Measurements from ENCODE around the gene PCDHA8.
"Not testable (repeated sequence)": the region's sequence is repeated elsewhere in the genome, so short reads cannot be mapped to it uniquely, and the experiment has no call there.

The PCDHA8 gene, protein sequence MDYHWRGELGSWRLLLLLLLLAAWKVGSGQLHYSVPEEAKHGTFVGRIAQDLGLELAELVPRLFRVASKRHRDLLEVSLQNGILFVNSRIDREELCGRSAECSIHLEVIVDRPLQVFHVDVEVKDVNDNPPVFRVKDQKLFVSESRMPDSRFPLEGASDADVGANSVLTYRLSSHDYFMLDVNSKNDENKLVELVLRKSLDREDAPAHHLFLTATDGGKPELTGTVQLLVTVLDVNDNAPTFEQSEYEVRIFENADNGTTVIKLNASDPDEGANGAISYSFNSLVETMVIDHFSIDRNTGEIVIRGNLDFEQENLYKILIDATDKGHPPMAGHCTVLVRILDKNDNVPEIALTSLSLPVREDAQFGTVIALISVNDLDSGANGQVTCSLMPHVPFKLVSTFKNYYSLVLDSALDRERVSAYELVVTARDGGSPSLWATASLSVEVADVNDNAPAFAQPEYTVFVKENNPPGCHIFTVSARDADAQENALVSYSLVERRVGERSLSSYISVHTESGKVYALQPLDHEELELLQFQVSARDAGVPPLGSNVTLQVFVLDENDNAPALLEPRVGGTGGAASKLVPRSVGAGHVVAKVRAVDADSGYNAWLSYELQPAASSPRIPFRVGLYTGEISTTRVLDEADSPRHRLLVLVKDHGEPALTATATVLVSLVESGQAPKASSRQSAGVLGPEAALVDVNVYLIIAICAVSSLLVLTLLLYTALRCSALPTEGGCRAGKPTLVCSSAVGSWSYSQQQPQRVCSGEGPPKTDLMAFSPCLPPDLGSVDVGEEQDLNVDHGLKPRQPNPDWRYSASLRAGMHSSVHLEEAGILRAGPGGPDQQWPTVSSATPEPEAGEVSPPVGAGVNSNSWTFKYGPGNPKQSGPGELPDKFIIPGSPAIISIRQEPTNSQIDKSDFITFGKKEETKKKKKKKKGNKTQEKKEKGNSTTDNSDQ

DNA sequence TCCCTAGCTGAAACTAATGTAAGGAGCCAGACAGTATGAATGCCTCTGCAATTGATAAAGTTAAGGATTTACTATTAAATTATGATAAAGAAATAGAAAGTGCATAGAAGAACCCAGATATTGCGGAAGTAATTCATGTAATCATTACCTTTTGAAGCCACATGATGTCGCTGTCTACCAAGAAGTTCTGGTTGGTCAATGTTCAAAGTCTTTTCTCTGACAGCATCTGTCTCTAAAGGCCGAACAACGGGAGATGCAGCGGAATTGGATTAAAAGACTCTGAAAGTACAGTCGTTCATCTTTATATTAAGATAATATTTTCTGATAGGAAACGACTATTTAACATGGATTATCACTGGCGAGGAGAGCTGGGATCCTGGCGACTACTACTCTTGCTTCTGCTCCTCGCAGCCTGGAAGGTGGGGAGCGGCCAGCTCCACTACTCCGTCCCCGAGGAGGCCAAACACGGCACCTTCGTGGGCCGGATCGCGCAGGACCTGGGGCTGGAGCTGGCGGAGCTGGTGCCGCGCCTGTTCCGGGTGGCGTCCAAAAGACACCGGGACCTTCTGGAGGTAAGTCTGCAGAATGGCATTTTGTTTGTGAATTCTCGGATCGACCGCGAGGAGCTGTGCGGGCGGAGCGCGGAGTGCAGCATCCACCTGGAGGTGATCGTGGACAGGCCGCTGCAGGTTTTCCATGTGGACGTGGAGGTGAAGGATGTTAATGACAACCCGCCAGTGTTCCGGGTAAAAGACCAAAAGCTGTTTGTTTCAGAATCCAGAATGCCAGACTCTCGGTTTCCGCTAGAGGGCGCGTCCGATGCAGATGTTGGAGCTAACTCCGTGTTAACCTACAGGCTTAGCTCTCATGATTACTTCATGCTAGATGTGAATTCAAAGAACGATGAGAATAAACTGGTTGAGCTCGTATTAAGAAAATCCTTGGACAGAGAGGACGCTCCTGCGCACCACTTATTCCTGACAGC is at the start of gene PCDHA8:
Gene PCDHA8 (plus strand): TSS at position 210 of the 985 bp plus-strand sequence. CDS start 135 bp downstream, at position 345.
- Mint-ChIP-seq H3K27ac (no peak within 1 kb of the TSS), H3K36me3 (no peaks in the 10 kb centered on the region), H3K4me3 (no peak within 1 kb of the TSS), H3K9me3 (peaks cover 5% of the 10 kb centered on the region), H3K4me1 (no peaks in the 10 kb centered on the region)
- DNase-seq (ENCODE audit: low spot score in 2 of 2), result no peak
- no peak for ATAC-seq

DNA sequence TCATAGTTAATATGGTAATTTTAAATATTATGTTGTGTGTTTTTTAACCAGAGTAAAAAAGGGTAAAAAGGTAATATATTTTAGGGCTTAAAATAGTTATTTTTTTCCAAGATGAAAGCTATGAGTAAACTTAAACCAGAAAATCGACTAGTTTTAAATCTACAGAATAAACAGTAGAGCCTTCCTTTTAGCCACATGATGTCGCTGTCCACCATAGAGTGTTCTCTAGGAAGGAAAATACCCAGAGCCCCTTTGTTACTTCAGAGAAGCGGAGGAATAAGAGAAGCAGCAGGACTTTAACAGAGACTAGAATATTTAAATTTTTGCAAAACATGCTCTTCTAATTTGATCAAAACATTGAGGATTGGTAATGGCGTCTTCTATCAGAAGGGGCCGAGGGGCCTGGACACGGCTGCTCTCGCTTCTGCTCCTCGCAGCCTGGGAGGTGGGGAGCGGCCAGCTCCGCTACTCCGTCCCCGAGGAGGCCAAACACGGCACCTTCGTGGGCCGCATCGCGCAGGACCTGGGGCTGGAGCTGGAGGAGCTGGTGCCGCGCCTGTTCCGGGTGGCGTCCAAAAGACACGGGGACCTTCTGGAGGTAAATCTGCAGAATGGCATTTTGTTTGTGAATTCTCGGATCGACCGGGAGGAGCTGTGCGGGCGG is 46.3 kb upstream of the PCDHA8 start, which contains the start of gene PCDHA2:
Gene PCDHA2 (plus strand): TSS at position 258 of the 664 bp plus-strand sequence.
- no peaks in the 10 kb centered on the region for H3K36me3 Mint-ChIP-seq
- DNase-seq (ENCODE audit: low spot score in 2 of 2) (no peak), ATAC-seq (no peak)
- no peak within 1 kb of the TSS for H3K27ac Mint-ChIP-seq
- no peaks in the 10 kb centered on the region for H3K4me1 Mint-ChIP-seq
- no peak within 1 kb of the TSS for H3K4me3 Mint-ChIP-seq
- H3K9me3 Mint-ChIP-seq, result peaks cover 6% of the 10 kb centered on the region

DNA sequence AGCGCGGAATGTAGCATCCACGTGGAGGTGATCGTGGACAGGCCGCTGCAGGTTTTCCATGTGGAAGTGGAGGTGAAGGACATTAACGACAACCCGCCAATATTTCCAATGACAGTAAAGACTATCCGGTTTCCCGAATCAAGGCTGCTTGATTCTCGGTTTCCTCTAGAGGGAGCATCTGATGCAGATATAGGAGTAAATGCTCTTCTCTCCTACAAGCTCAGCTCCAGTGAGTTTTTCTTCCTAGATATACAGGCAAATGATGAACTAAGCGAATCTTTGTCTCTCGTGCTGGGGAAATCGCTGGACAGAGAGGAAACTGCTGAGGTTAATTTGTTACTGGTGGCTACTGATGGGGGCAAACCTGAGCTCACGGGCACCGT is 45.7 kb upstream of the PCDHA8 start:
- DNase-seq (ENCODE audit: low spot score in 2 of 2) (no peak), ATAC-seq (no peak)
- Mint-ChIP-seq H3K4me3 (no peak overlapping the region), H3K9me3 (peaks cover 6% of the 10 kb centered on the region), H3K27ac (no peak overlapping the region), H3K36me3 (no peaks in the 10 kb centered on the region), H3K4me1 (no peaks in the 10 kb centered on the region)

DNA sequence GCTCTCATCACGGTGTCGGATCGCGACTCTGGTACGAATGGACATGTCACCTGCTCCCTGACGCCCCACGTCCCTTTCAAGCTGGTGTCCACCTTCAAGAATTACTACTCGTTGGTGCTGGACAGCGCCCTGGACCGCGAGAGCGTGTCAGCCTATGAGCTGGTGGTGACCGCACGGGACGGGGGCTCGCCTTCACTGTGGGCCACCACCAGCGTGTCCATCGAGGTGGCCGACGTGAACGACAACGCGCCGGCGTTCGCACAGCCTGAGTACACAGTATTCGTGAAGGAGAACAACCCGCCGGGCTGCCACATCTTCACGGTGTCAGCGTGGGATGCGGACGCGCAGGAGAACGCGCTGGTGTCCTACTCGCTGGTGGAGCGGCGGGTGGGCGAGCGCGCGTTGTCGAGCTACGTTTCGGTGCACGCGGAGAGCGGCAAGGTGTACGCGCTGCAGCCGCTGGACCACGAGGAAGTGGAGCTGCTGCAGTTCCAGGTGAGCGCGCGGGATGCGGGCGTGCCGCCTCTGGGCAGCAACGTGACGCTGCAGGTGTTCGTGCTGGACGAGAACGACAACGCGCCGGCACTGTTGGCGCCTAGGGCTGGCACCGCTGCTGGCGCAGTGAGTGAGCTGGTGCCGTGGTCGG is 44.8 kb upstream of the PCDHA8 start:
- not testable (repeated sequence) for H3K4me3 Mint-ChIP-seq; ATAC-seq; H3K4me1 Mint-ChIP-seq; H3K36me3 Mint-ChIP-seq; H3K27ac Mint-ChIP-seq; H3K9me3 Mint-ChIP-seq; DNase-seq (ENCODE audit: low spot score in 2 of 2)

DNA sequence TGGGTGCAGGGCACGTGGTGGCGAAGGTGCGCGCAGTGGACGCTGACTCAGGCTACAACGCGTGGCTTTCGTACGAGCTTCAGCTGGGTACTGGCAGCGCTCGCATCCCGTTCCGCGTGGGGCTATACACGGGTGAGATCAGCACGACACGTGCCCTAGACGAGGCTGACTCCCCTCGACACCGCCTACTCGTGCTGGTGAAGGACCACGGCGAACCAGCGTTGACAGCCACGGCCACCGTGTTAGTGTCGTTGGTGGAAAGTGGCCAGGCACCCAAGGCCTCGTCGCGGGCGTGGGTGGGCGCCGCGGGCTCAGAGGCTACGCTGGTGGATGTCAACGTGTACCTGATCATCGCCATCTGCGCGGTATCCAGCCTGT is 44.3 kb upstream of the PCDHA8 start:
- H3K4me3 Mint-ChIP-seq, result no peak overlapping the region
- H3K27ac Mint-ChIP-seq, result no peak overlapping the region
- H3K36me3 Mint-ChIP-seq, result no peaks in the 10 kb centered on the region
- no peak for DNase-seq (ENCODE audit: low spot score in 2 of 2)
- H3K9me3 Mint-ChIP-seq, result peaks cover 6% of the 10 kb centered on the region
- ATAC-seq, result no peak
- H3K4me1 Mint-ChIP-seq, result no peaks in the 10 kb centered on the region

DNA sequence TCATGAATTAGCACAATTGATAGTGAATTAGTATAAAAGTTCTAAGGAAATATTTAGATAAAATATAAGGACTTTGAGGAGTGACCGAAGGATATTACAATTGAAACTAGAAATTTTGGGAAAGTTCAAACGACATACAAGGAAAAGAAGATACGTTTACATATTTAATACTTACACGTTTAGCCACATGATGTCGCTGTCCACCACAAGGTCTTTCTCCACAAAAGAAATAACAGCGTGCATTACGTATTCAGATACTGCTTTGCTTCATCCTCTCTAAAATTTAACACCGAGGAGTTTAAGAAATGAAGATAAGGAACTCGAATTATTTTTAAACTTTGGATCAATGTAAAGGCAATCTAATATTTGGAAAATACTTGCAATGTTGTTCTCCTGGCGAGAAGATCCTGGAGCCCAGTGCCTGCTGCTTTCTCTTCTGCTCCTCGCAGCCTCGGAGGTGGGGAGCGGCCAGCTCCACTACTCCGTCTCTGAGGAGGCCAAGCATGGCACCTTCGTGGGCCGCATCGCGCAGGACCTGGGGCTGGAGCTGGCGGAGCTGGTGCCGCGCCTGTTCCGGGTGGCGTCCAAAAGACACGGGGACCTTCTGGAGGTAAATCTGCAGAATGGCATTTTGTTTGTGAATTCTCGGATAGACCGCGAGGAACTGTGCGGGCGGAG is 40.0 kb upstream of the PCDHA8 start, which contains the start of gene PCDHA3:
Gene PCDHA3 (plus strand): TSS at position 242 of the 678 bp plus-strand sequence.
- no peaks in the 10 kb centered on the region for H3K36me3 Mint-ChIP-seq
- no peak within 1 kb of the TSS for H3K27ac Mint-ChIP-seq
- H3K4me3 Mint-ChIP-seq, result no peak within 1 kb of the TSS
- no peak for DNase-seq (ENCODE audit: low spot score in 2 of 2)
- no peaks in the 10 kb centered on the region for H3K4me1 Mint-ChIP-seq
- H3K9me3 Mint-ChIP-seq, result peaks cover 4% of the 10 kb centered on the region
- ATAC-seq, result no peak

DNA sequence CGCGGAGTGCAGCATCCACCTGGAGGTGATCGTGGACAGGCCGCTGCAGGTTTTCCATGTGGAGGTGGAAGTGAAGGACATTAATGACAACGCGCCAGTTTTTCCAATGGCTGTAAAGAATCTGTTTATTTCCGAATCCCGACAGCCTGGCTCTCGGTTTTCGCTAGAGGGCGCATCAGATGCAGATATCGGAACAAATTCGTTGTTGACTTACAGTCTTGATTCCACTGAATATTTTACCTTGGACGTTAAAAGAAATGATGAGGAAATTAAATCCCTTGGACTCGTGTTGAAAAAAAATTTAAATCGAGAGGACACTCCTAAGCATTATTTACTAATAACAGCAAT is 39.5 kb upstream of the PCDHA8 start:
- Mint-ChIP-seq H3K4me3 (no peak overlapping the region), H3K36me3 (no peaks in the 10 kb centered on the region), H3K27ac (no peak overlapping the region), H3K9me3 (peaks cover 4% of the 10 kb centered on the region), H3K4me1 (no peaks in the 10 kb centered on the region)
- ATAC-seq (no peak), DNase-seq (ENCODE audit: low spot score in 2 of 2) (no peak)

DNA sequence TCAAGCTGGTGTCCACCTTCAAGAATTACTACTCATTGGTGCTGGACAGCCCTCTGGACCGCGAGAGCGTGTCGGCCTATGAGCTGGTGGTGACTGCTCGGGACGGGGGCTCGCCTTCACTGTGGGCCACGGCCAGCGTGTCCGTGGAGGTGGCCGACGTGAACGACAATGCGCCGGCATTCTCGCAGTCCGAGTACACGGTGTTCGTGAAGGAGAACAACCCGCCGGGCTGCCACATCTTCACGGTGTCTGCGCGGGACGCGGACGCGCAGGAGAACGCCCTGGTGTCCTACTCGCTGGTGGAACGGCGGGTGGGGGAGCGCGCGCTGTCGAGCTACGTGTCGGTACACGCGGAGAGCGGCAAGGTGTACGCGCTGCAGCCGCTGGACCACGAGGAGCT is 38.6 kb upstream of the PCDHA8 start:
- H3K36me3 Mint-ChIP-seq; ATAC-seq; H3K4me1 Mint-ChIP-seq; H3K4me3 Mint-ChIP-seq; H3K9me3 Mint-ChIP-seq; DNase-seq (ENCODE audit: low spot score in 2 of 2); H3K27ac Mint-ChIP-seq: not testable (repeated sequence)

DNA sequence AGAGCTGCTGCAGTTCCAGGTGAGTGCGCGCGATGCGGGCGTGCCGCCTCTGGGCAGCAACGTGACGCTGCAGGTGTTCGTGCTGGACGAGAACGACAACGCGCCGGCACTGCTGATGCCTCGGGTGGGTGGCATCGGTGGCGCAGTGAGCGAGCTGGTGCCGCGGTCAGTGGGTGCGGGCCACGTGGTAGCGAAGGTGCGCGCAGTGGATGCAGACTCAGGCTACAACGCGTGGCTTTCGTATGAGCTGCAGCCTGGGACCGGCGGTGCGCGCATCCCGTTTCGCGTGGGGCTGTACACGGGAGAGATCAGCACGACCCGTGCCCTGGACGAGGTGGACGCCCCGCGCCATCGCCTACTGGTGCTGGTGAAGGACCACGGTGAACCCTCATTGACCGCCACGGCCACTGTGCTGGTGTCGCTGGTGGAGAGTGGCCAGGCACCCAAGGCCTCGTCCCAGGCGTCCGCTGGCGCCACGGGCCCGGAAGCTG is 38.2 kb upstream of the PCDHA8 start:
- Mint-ChIP-seq H3K27ac (no peak overlapping the region), H3K4me1 (no peaks in the 10 kb centered on the region), H3K4me3 (no peak overlapping the region), H3K36me3 (no peaks in the 10 kb centered on the region), H3K9me3 (peaks cover 4% of the 10 kb centered on the region)
- ATAC-seq (no peak), DNase-seq (ENCODE audit: low spot score in 2 of 2) (no peak)

DNA sequence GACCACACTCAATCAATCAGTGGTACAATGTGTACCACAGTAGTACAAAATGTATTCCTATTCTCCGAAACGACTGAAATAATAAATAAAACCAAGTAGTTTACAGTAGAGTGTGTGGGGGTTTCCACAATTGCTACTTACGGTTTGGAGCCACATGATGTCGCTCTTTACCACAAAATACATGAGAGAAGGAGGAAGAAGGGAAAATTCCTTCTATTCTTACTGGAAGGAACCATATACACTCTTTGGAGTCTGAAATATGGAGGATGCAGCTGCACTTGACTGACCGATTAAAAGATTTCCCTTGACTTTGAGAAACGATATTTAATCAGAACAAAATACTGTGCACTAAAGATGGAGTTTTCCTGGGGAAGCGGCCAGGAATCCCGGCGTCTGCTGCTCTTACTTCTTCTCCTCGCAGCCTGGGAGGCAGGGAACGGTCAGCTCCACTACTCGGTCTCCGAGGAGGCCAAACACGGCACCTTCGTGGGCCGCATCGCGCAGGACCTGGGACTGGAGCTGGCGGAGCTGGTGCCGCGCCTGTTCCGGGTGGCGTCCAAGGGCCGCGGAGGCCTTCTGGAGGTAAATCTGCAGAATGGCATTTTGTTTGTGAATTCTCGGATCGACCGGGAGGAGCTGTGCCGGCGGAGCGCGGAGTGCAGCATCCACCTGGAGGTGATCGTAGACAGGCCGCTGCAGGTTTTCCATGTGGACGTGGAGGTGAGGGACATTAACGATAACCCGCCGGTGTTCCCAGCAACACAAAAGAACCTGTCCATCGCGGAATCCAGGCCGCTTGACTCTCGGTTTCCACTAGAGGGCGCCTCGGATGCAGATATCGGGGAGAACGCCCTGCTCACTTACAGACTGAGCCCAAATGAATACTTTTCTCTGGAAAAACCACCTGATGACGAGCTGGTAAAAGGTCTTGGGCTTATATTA is 33.9 kb upstream of the PCDHA8 start, which contains the start of gene PCDHA4:
Gene PCDHA4 (plus strand): TSS at position 235 of the 942 bp plus-strand sequence.
- Mint-ChIP-seq H3K4me3 (no peak within 1 kb of the TSS), H3K4me1 (no peaks in the 10 kb centered on the region), H3K36me3 (no peaks in the 10 kb centered on the region), H3K27ac (no peak within 1 kb of the TSS), H3K9me3 (peaks cover 8% of the 10 kb centered on the region)
- DNase-seq (ENCODE audit: low spot score in 2 of 2), result no peak
- ATAC-seq, result no peak

DNA sequence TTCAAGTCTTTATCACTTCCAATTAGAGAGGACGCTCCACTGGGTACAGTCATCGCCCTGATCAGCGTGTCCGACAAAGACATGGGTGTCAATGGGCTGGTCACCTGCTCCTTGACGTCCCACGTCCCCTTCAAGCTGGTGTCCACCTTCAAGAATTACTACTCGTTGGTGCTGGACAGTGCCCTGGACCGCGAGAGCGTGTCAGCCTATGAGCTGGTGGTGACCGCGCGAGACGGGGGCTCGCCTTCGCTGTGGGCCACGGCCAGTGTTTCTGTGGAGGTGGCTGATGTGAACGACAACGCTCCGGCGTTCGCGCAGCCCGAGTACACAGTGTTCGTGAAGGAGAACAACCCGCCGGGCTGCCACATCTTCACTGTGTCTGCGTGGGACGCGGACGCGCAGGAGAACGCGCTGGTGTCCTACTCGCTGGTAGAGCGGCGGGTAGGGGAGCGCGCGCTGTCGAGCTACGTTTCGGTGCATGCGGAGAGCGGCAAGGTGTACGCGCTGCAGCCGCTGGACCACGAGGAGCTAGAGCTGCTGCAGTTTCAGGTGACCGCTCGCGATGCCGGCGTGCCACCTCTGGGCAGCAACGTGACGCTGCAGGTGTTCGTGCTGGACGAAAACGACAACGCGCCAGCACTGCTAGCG is 32.6 kb upstream of the PCDHA8 start:
- not testable (repeated sequence) for DNase-seq (ENCODE audit: low spot score in 2 of 2); H3K4me1 Mint-ChIP-seq; H3K9me3 Mint-ChIP-seq; ATAC-seq; H3K36me3 Mint-ChIP-seq; H3K27ac Mint-ChIP-seq; H3K4me3 Mint-ChIP-seq

DNA sequence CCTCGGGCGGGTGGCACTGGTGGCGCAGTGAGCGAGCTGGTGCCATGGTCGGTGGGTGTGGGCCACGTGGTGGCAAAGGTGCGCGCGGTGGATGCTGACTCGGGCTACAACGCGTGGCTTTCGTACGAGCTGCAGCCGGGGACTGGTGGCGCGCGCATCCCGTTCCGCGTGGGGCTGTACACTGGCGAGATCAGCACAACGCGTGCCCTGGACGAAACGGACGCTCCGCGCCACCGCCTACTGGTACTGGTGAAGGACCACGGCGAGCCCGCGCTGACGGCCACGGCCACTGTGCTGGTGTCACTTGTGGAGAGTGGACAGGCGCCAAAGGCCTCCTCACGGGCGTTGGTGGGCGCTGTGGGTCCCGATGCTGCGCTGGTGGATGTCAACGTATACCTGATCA is 32.1 kb upstream of the PCDHA8 start:
- DNase-seq (ENCODE audit: low spot score in 2 of 2) (no peak), ATAC-seq (no peak)
- Mint-ChIP-seq H3K36me3 (no peaks in the 10 kb centered on the region), H3K9me3 (peaks cover 5% of the 10 kb centered on the region), H3K27ac (no peak overlapping the region), H3K4me1 (no peaks in the 10 kb centered on the region), H3K4me3 (no peak overlapping the region)
